Coronary artery (tissue), 2 donors: ENCODE data around the gene MEIS1.
"Not testable (repeated sequence)": the region's sequence is repeated elsewhere in the genome, so short reads cannot be mapped to it uniquely, and the experiment has no call there.

Source experiments
- DNase-seq: peaks from one replicate; pipeline ENCODE4 v3.0.0-alpha.2; 2017; ENCODE audit warnings: low spot score
- H3K27ac ChIP-seq, 2 donors: fragments of 200-600 bp; sonication (generic); one replicate each; pipeline ENCODE4 v1.5.1; 2016 to 2019
- H3K4me3 ChIP-seq: fragments of 200-600 bp; sonication (generic); 2 replicates; pipeline ENCODE4 v1.5.1; 2016; ENCODE audit warnings: mild to moderate bottlenecking, moderate library complexity
- CTCF ChIP-seq: fragments of 200-600 bp; sonication (generic); IDR thresholded peaks from one replicate; pipeline ENCODE4 v1.5.1; 2019; ENCODE audit warnings: antibody characterized with exemption

Gene MEIS1

GRCh38 chr2:66481100-66481549 is 46.2 kb downstream of the MEIS1 start:
- TF ChIP-seq CTCF, result no peak
- DNase-seq, result no peak
- Histone ChIP-seq H3K4me3 (no peak overlapping the region), H3K27ac (peak overlapping the region in 1 of 2 donors; percentile 9)

GRCh38 chr2:66485252-66485651 is 50.3 kb downstream of the MEIS1 start:
- H3K4me3 ChIP-seq, H3K27ac ChIP-seq, DNase-seq: not testable (repeated sequence)

- no peak for DNase-seq
Measured at GRCh38 chr2:66488946-66489345, 54.0 kb downstream of the MEIS1 start.

GRCh38 chr2:66489436-66489835 is 54.5 kb downstream of the MEIS1 start:
- H3K27ac ChIP-seq, result no peak overlapping the region

More at GRCh38 chr2:66488946-66489345, 54.0 kb downstream of the MEIS1 start:
- no peak overlapping the region for H3K4me3 ChIP-seq
- H3K27ac ChIP-seq, result no peak overlapping the region
- TF ChIP-seq CTCF, result no peak

GRCh38 chr2:66490588-66491001 is 55.7 kb downstream of the MEIS1 start:
- Histone ChIP-seq H3K4me3 (no peak overlapping the region), H3K27ac (no peak overlapping the region)
- DNase-seq, result no peak
- TF ChIP-seq CTCF, result no peak

More at GRCh38 chr2:66489436-66489835, 54.5 kb downstream of the MEIS1 start:
- no peak for DNase-seq
- no peak overlapping the region for H3K4me3 ChIP-seq
- TF ChIP-seq CTCF, result no peak

- DNase-seq, result no peak
- Histone ChIP-seq H3K27ac (peak overlapping the region in 1 of 2 donors; percentile 18), H3K4me3 (no peak overlapping the region)
- TF ChIP-seq CTCF, result no peak
Measured at GRCh38 chr2:66494708-66495107, 59.8 kb downstream of the MEIS1 start.

GRCh38 chr2:66495788-66496640 is 61.1 kb downstream of the MEIS1 start:
- no peak for TF ChIP-seq CTCF
- DNase-seq, result peak; percentile 83
- Histone ChIP-seq H3K27ac (peak overlapping the region; percentile 8 to 78), H3K4me3 (peak overlapping the region; percentile 18)
